GM10266 (cell line): Measurements from ENCODE around the gene TSPEAR.

ENCODE experiments used
- DNase-seq: peaks from one replicate; pipeline ENCODE4 v3.0.0; 2012; ENCODE audit errors: extremely low spot score
- CTCF ChIP-seq: IDR thresholded peaks from 2 replicates; pipeline ENCODE4 v1.5.1; 2012; ENCODE audit warnings: mild to moderate bottlenecking, low read depth; ENCODE audit not compliant: control insufficient read depth, insufficient read depth; ENCODE audit errors: missing control alignments

TSPEAR gene

DNA sequence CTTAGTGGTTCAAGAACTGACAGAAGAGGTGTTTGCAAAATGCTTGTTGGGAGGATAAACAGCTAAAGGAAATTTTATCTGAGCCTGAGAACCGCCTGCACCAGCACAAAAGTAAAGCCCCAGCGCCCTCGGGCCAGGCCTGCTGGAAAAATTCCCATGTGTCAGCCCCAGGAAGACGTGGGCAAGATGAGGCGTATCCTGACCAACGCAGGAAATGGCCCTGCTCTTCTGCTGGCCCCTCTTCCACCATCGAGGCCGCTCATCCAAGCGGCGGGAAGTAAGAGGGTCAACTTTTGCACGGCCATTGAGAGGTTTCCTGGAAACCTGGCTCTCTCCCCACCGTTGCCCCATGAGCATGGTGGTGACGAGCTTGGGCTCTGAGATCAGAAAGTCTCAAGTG lies 216.4 kb downstream of the TSPEAR start:
- no peak for TF ChIP-seq CTCF
- DNase-seq = no peak

- no peak for DNase-seq
- no peak for TF ChIP-seq CTCF
Measured at GRCh38 chr21:44494418-44494817, 217.0 kb downstream of the TSPEAR start.

DNA sequence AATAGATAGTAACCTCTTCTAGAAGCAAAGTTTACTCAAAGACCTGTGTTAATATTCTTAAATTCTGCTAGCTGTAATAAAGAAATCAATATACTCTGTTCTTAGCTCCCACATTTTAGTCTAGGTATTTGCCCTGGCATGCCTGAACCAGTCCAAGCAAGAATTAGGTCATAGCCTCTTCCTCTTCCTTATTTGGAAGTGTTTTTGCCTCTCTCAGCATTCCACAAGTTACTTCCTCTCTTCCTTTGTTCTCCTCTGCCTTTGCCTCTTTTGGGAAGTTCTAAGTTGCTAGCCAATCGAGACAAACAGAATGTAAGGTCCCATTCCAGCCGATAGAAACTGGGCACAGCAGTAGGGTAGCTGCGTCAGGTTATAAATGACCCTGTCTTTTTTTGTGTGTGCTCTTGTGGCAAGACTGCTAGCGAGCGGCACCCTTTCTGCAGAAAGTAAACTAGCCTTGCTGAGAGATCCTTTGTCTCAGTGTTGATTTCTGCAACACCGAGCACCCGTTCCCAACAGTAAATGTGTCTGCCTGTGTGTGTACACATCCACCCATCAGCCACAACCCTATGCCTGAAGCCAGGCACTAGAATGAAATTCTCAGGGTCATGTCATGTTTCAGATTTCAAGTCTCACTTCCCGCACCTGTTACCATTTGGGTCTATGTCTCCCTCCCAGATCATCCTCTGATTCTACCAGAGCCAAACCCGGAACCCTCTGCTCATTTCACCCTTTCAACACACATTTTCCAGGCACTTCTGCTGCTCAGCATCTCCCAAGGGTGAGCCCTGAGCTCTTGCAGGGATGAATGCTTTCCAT lies 218.6 kb downstream of the TSPEAR start:
- DNase-seq = no peak
- no peak for TF ChIP-seq CTCF

GRCh38 chr21:44490816-44491215 lies 220.6 kb downstream of the TSPEAR start:
- no peak for TF ChIP-seq CTCF
- DNase-seq = no peak

GRCh38 chr21:44490405-44490804 lies 221.0 kb downstream of the TSPEAR start:
- DNase-seq = no peak
- no peak for TF ChIP-seq CTCF

- no peak for TF ChIP-seq CTCF
- no peak for DNase-seq
Measured at GRCh38 chr21:44489962-44490361, 221.4 kb downstream of the TSPEAR start.

GRCh38 chr21:44487831-44488230 lies 223.5 kb downstream of the TSPEAR start:
- peak; percentile 40 for TF ChIP-seq CTCF
- DNase-seq = peak; percentile 64
